Stimulated activated CD4-positive, alpha-beta T cell treated with anti-CD3 and anti-CD28 coated beads, Interleukin-4, amount 100 ng/mL, for 48 hours (primary cell): ENCODE data around the gene TPMT.

ENCODE experiments used
- DNase-seq, 2 donors: peaks; one replicate each; pipeline ENCODE4 v3.0.0-alpha.2; 2020; ENCODE audit warnings: low read depth in 2 of 2

TPMT gene

DNA sequence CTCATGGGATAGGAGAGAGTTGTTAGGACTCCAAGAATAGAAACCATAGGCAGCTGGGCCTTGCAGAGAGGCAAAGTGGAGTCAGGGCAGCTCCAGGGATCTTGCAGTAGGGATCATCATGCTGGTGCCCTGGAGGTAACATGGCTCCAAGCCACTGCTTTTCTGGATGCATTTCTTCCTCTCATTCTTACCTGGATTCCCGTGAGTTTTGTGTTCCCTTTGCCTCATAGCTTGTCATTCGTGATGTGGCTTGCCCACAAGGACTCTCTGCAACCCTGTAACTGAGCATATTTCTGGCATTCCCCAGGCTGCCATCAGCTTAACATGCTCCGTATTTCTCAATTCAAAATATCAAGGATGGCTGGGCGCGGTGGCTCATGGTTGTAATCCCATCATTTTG lies 37.7 kb downstream of the TPMT start:
- DNase-seq = no peak

GRCh38 chr6:18115356-18115755 lies 39.5 kb downstream of the TPMT start:
- peak in 1 of 2 donors; percentile 4 for DNase-seq

- DNase-seq = no peak
Observed at GRCh38 chr6:18110162-18110561, 44.7 kb downstream of the TPMT start.

DNA sequence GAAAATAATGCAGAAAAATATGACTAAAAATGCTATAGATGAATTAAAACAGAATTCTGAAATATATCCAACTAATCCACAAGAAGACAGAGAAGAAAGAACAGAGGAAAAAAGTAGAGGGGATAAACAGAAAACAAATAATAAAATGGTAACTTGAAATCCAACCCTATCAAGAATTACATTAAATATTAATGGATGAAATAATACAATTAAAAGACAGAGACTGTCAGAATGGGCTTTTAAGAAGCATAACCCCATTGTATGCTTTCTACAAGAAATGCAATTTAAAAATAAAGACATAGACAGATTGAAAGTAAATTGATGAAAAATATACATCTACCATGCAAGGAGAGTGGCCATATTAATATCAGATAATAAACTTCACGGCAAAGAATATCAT lies 47.8 kb downstream of the TPMT start:
- no peak for DNase-seq

DNA sequence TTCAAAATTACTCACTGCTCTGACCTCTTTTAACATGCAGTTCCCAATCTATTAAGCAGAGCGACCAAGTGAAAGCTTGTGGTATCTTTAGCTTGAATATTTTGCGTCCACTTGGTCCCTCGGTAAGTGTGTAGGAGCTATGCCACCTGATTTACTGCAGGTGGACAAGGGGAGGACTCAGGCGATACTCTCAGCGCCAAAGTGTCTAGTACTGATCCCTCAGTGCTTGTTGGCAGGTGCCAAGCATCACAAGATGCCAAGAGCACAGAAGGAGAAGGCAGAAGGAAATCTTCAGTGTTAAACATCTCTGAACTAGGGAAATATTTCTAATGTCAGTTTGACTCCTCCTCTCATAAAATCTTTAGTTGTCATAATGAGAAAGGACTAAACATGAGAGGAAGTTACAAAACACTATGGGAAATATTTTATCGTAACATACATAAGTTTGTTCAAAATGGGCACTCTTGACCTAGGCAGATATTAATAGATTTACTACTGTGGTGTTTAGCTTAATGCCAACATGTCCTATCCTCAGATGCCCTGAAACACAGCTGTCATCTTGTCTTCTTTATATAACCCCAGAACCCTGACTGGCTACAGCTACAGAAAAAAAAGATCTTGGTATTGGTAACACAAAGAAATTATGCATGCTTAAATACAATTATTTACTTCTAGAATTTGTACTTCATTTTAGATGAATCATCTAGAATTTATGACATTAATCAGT lies 51.9 kb downstream of the TPMT start:
- no peak for DNase-seq

DNA sequence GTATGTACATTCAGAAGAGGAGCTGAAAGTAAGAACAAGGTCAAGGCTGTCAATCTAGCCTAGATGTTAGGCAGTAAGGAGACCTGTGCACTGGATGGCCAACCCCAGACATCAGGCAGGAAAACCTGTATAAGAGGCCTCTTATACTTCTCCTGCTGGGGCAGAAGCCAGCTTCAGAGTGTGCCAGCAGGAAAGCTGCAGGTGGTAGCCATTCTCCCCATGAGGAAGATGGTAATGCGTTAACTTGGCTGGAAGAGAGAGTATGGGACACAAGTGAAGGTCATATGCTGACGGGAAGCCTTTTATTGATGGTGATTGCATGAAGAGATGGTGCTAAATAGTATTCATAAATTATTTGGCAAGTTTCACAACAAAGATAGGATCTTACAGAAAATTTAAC lies 53.0 kb downstream of the TPMT start:
- no peak for DNase-seq

- no peak for DNase-seq
Observed at GRCh38 chr6:18101271-18101670, 53.6 kb downstream of the TPMT start.

GRCh38 chr6:18100296-18100695 lies 54.6 kb downstream of the TPMT start:
- no peak for DNase-seq

DNA sequence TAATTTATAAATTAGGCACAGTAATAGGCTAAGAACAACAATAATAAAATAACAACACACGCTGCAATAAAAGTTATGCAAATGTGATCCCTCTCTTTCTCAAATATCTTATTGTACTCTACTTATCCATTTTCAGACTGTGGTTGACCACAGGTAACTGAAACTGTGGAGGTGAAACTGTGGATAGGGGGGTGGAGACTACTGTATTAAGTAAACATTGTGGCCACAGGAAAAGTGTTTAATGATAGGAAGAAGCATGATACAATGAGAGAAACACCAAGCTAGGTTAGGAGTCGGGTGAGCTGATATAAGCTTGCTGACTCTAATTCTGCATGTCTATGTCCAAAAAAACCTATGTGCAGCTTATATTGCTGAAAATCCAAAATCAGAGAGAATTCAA lies 55.4 kb downstream of the TPMT start:
- no peak for DNase-seq

GRCh38 chr6:18096423-18096822 lies 58.5 kb downstream of the TPMT start:
- no peak for DNase-seq

GRCh38 chr6:18091382-18091781 lies 63.5 kb downstream of the TPMT start:
- no peak for DNase-seq

- DNase-seq = no peak
Observed at GRCh38 chr6:18090349-18090786, 64.5 kb downstream of the TPMT start.

- DNase-seq = no peak
Observed at GRCh38 chr6:18088419-18089296, 66.2 kb downstream of the TPMT start.

GRCh38 chr6:18087396-18088165 lies 67.3 kb downstream of the TPMT start:
- no peak for DNase-seq

DNA sequence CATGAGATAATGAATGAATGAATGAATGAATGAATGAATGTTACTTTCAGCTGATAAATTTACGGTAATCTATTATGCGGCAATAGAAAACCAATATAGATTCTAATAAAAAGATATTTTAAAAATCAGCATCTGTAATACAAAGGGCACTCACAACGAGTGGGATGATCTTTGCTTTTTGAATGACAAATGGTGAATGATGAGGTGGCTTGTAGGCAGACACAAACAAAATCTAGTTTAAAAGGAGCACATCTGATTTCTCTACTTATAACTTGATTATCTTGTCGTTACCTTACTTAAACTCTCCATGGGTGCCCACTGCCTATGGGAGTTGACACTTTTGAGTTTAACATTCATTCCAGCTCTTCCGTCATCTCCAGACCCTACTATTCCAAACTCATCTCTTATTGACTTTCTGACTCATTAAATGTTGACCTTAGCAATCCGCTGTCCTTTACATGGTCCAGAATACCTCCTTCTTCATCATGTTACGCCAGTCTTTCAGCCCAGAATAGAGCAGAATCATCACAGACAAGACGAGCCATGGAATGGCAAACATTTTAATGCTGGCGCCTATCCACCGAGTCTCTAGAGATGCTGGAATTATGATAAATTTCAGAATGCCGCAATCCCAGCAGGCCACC lies 73.7 kb downstream of the TPMT start:
- DNase-seq = no peak

- DNase-seq = no peak
Observed at GRCh38 chr6:18080544-18080943, 74.3 kb downstream of the TPMT start.

GRCh38 chr6:18078866-18079265 lies 76.0 kb downstream of the TPMT start:
- no peak for DNase-seq
